Thyroid gland (tissue), 4 donors: Measurements from ENCODE around the gene LY6G5B.

Experiments
- CTCF ChIP-seq, 6 experiments: fragments of 200-600 bp in 3 of 6; fragments of 450-650 bp in 3 of 6; sonication (generic) in 3 of 6; IDR thresholded peaks; one replicate each; pipeline ENCODE4 v1.5.1; 2016 to 2019; ENCODE audit warnings: antibody characterized with exemption in 6 of 6, mild to moderate bottlenecking in 2 of 6, inconsistent platforms in 1 of 6, moderate library complexity in 1 of 6
- POLR2A ChIP-seq, 2 donors: fragments of 450-650 bp; IDR thresholded peaks; one replicate each; pipeline ENCODE4 v1.6.1; 2017; ENCODE audit warnings: antibody characterized with exemption in 2 of 2, mild to moderate bottlenecking in 2 of 2, moderate library complexity in 1 of 2

GRCh38 chr6:31713991-31714684 lies 44.4 kb downstream of the LY6G5B start:
- no peak for TF ChIP-seq POLR2A (IDR thresholded peaks at IDR 0.05)
- TF ChIP-seq CTCF (IDR thresholded peaks at IDR 0.05): no peak
